Erythroblast (primary cell): ENCODE data around the gene ZNF575.

Source experiments
- GATA1 ChIP-seq: IDR thresholded peaks from 2 replicates; pipeline ENCODE4 v1.6.1; 2011; ENCODE audit warnings: low read depth, mild to moderate bottlenecking, control low read depth, low read length, moderate library complexity
- POLR2A ChIP-seq: IDR thresholded peaks from 2 replicates; pipeline ENCODE4 v1.6.1; 2011; ENCODE audit warnings: mild to moderate bottlenecking, low read length

DNA sequence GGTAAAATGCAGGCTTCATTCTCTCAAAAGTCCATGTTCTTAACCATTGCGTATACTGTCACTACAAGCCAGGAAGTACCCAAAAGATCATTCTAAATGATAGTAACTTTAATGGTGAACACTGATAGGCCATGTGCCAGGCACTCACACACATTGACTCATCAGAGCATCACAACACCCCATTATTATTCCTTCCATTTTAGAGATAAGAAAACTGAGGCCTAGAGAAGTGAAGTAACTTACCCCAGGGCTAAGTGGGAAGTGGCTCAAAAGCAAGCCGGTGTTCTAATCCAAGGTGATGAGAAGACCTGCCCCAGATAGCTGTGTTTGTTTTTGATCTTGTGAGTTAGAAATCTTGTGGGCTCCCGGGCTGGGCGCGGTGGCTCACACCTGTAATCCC, 27.0 kb upstream of the ZNF575 start:
- no peak for TF ChIP-seq POLR2A
- TF ChIP-seq GATA1: no peak
